Endothelial cell of umbilical vein (primary cell): ENCODE data around the gene UBL3.

ENCODE experiments used
- MYC ChIP-seq: IDR thresholded peaks from one replicate; pipeline ENCODE4 v1.6.1; 2011; ENCODE audit warnings: mild to moderate bottlenecking, low read depth, low read length
- POLR2AphosphoS5 ChIP-seq: IDR thresholded peaks from 2 replicates; pipeline ENCODE4 v1.6.1; 2012; ENCODE audit warnings: low read depth, mild to moderate bottlenecking, control low read depth, low read length, moderate library complexity; ENCODE audit not compliant: insufficient read depth
- TF ChIP-seq, protein P1 (sequence below), 2 donors: IDR thresholded peaks; 1 replicate in 1 of 2; 2 replicates in 1 of 2; pipeline ENCODE4 v1.5.1; 2011; ENCODE audit warnings: low read length in 2 of 2, mild to moderate bottlenecking in 2 of 2, moderate library complexity in 2 of 2, control low read depth in 1 of 2, inconsistent platforms in 1 of 2, low read depth in 1 of 2; ENCODE audit not compliant: insufficient read depth in 1 of 2; ENCODE audit errors: extremely low read depth in 1 of 2

DNA sequence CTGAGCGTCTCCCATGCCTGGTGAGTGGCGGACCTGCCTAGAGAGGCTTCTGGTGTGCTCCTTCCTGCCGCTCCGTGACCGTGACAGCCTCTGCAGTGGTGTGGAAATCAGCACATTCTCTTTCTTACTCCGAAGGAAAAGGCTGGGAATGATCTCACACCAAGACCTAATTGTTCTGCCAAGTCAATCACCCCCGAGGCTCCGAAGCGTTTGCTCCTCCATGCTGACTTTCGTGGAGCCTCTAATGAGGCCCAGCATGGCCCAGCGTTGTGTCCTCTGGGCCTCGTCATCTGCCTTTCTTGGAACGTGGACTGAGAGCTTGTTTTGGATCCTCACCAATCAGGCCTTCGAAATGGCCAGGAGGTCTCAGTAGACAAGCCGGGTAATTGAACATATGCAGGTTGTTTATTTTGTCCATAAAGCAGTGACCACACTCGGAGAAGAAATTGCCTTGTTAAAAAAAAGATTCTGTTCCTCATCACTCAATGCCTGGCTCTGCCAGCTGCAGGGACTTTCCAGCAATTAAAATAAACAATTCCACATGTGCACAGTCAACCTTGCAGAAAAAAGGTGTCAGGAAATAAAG, 107.1 kb downstream of the UBL3 start:
- TF ChIP-seq, protein P1, sequence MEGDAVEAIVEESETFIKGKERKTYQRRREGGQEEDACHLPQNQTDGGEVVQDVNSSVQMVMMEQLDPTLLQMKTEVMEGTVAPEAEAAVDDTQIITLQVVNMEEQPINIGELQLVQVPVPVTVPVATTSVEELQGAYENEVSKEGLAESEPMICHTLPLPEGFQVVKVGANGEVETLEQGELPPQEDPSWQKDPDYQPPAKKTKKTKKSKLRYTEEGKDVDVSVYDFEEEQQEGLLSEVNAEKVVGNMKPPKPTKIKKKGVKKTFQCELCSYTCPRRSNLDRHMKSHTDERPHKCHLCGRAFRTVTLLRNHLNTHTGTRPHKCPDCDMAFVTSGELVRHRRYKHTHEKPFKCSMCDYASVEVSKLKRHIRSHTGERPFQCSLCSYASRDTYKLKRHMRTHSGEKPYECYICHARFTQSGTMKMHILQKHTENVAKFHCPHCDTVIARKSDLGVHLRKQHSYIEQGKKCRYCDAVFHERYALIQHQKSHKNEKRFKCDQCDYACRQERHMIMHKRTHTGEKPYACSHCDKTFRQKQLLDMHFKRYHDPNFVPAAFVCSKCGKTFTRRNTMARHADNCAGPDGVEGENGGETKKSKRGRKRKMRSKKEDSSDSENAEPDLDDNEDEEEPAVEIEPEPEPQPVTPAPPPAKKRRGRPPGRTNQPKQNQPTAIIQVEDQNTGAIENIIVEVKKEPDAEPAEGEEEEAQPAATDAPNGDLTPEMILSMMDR (IDR thresholded peaks at IDR 0.05; ENCODE audit: extremely low read depth in 1 of 2, insufficient read depth in 1 of 2, low read depth in 1 of 2, low read length in 2 of 2), result no peak
- TF ChIP-seq POLR2AphosphoS5, result no peak
- no peak for TF ChIP-seq MYC
